Globus pallidus (tissue), 1 donor: Measurements from ENCODE around the gene PRKCH.

Experiments
- DNase-seq: peaks from one replicate; pipeline ENCODE4 v3.0.0-alpha.2; 2015; ENCODE audit warnings: low spot score

The PRKCH gene

GRCh38 chr14:61569308-61569707 is 247.9 kb downstream of the PRKCH start:
- DNase-seq, result no peak

GRCh38 chr14:61569812-61570548 is 248.6 kb downstream of the PRKCH start:
- no peak for DNase-seq

- DNase-seq, result no peak
These were observed 249.3 kb downstream of the PRKCH start for GRCh38 chr14:61570549-61571290.

- DNase-seq, result no peak
These were observed 250.5 kb downstream of the PRKCH start for GRCh38 chr14:61571917-61572316.

- DNase-seq, result no peak
These were observed 251.9 kb downstream of the PRKCH start for GRCh38 chr14:61573321-61573720.

GRCh38 chr14:61573748-61574513 is 252.6 kb downstream of the PRKCH start:
- no peak for DNase-seq

GRCh38 chr14:61574514-61574807 is 253.1 kb downstream of the PRKCH start:
- DNase-seq, result no peak

GRCh38 chr14:61575126-61575525 is 253.7 kb downstream of the PRKCH start:
- DNase-seq, result no peak

- no peak for DNase-seq
These were observed 254.3 kb downstream of the PRKCH start for GRCh38 chr14:61575551-61576150.

- no peak for DNase-seq
These were observed 256.1 kb downstream of the PRKCH start for GRCh38 chr14:61577506-61577931.

- DNase-seq, result no peak
These were observed 257.4 kb downstream of the PRKCH start for GRCh38 chr14:61578745-61579144.

- no peak for DNase-seq
These were observed 260.0 kb downstream of the PRKCH start for GRCh38 chr14:61581340-61581739.

GRCh38 chr14:61581955-61582615 is 260.7 kb downstream of the PRKCH start:
- DNase-seq, result no peak

GRCh38 chr14:61582815-61583214 is 261.4 kb downstream of the PRKCH start:
- no peak for DNase-seq

- no peak for DNase-seq
These were observed 263.0 kb downstream of the PRKCH start for GRCh38 chr14:61584331-61584741.

- no peak for DNase-seq
These were observed 264.5 kb downstream of the PRKCH start for GRCh38 chr14:61585598-61586543.

- no peak for DNase-seq
These were observed 265.2 kb downstream of the PRKCH start for GRCh38 chr14:61586544-61587055.

GRCh38 chr14:61587081-61587713 is 265.8 kb downstream of the PRKCH start:
- no peak for DNase-seq

GRCh38 chr14:61588419-61588901 is 267.1 kb downstream of the PRKCH start:
- no peak for DNase-seq
